ENCODE measurements around the gene NCBP3. TPM values are rescaled to one million over a fixed set of nuclear protein-coding genes. Genes with fewer than 3 reads are reported as not detected.

Gene NCBP3
- total RNA-seq, 6 experiments from 2014 or later = 22.4 to 28.6 (median 25.3) TPM

DNA sequence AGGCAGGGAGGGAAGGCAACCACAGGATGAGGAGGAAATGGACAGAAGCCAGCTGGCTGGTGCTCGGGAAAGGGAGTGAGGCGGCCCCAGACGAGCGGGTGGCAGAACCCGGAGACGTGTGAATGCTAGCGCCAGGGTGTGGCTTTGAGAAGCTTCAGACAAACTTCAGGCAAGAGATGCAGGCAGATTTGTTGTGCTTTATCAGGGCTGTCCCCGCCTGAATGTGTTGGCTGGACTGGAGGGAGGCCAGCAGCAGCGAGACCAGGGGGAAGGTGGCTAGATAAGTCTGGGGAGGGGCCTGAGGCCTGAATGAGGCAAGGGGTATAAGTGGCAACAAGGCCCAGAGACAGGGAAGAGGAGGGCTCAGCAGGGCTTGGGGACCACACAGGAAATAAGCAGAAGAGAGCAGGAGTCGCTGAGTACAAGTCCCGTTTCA lies 24.8 kb upstream of the NCBP3 start:
- TF ChIP-seq, protein P1, sequence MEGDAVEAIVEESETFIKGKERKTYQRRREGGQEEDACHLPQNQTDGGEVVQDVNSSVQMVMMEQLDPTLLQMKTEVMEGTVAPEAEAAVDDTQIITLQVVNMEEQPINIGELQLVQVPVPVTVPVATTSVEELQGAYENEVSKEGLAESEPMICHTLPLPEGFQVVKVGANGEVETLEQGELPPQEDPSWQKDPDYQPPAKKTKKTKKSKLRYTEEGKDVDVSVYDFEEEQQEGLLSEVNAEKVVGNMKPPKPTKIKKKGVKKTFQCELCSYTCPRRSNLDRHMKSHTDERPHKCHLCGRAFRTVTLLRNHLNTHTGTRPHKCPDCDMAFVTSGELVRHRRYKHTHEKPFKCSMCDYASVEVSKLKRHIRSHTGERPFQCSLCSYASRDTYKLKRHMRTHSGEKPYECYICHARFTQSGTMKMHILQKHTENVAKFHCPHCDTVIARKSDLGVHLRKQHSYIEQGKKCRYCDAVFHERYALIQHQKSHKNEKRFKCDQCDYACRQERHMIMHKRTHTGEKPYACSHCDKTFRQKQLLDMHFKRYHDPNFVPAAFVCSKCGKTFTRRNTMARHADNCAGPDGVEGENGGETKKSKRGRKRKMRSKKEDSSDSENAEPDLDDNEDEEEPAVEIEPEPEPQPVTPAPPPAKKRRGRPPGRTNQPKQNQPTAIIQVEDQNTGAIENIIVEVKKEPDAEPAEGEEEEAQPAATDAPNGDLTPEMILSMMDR (IDR thresholded peaks at IDR 0.05) = no peak
- H3K9me3 Mint-ChIP-seq = no peaks in the 10 kb centered on the region
- H3K4me3 Mint-ChIP-seq = no peak overlapping the region
- H3K36me3 Mint-ChIP-seq (ENCODE audit: low read depth) = peaks cover 28% of the 10 kb centered on the region
- no peaks in the 10 kb centered on the region; the same call in 1 of the 2 replicates for H3K4me1 Mint-ChIP-seq (ENCODE audit: low read depth)
- no peak overlapping the region; the same call in 1 of the 2 replicates for H3K27ac Mint-ChIP-seq
- no peak for DNase-seq
- peaks cover 2% of the 10 kb centered on the region for H3K27me3 Mint-ChIP-seq (ENCODE audit: insufficient read depth)

DNA sequence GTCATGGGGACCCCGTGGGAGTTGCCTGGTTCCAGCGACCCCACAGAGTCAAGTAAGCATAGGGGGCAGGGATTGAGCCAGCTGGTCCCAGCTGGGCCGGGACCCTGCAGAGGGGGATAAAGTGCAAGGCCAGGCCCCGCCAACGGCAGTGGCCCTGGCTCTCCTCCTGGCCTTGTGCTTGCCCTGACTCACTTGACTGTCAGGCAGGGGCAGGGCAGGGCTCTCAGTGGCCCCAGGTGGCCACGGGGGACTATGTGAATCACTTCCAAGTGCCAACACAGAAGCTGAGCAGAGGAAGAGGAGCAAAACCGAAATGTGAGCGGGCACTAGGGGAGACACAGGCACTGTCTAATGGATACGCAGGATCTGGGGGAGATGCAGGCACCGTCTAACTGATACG lies 21.6 kb upstream of the NCBP3 start:
- no peak overlapping the region for H3K4me3 Mint-ChIP-seq
- peaks cover 11% of the 10 kb centered on the region for H3K4me1 Mint-ChIP-seq (ENCODE audit: low read depth)
- H3K9me3 Mint-ChIP-seq = no peaks in the 10 kb centered on the region
- H3K36me3 Mint-ChIP-seq (ENCODE audit: low read depth) = 0 out of 2 replicates have a peak, but pooled peaks cover 6% of the 10 kb centered on the region
- no peak overlapping the region for H3K27ac Mint-ChIP-seq
- DNase-seq = no peak
- peaks cover 2% of the 10 kb centered on the region for H3K27me3 Mint-ChIP-seq (ENCODE audit: insufficient read depth)
- TF ChIP-seq, protein P1 (IDR thresholded peaks at IDR 0.05) = no peak

DNA sequence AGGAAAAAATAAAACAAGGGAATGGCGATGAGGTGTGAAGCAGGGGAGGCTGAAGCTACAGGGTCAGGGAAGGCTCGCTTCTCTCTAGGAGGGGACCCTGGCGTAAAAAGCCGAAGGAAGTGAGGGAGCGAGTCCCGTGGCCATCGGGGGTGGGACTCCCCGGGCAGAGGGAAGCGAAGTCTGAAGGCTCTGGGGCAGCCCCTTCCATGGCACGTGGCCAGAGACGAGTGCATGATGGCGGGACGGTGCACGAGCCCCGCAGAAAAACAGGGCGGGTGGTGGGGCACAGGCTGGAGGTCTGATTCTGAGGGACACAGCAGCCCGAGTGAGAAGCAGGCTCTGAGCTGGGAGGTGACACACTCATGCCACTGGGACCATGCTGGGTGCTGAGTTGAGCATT lies 21.1 kb upstream of the NCBP3 start:
- Mint-ChIP-seq H3K36me3 (ENCODE audit: low read depth) (0 out of 2 replicates have a peak, but pooled peaks cover 6% of the 10 kb centered on the region), H3K9me3 (no peaks in the 10 kb centered on the region), H3K27ac (no peak overlapping the region)

DNA sequence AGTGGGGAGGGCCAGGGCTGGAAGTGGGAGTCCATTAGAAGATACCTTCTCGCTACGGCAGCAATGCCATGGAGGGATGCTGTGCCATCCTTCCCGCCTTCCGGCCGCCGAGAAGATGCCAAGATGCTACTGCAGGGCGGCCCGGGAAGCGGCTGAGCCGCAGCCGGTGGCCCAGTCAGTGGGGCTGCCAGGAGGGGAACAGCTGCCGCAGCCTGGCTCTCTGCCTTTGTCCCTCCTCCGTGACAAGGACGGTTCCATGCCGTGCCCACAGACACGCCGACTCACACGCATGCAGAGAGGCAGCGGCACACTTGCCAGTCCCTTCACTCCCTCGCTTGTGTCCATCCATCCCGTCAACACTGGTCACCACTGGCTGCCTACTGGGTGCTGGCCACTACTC lies 20.2 kb upstream of the NCBP3 start:
- Mint-ChIP-seq H3K27me3 (ENCODE audit: insufficient read depth) (peaks cover 2% of the 10 kb centered on the region), H3K36me3 (ENCODE audit: low read depth) (peaks cover 8% of the 10 kb centered on the region; the same call in 1 of the 2 replicates), H3K27ac (no peak overlapping the region), H3K9me3 (no peaks in the 10 kb centered on the region), H3K4me1 (ENCODE audit: low read depth) (peaks cover 11% of the 10 kb centered on the region), H3K4me3 (no peak overlapping the region)
- DNase-seq = no peak
- TF ChIP-seq, protein P1 (IDR thresholded peaks at IDR 0.05) = no peak

More for the DNA sequence above, 21.1 kb upstream of the NCBP3 start:
- DNase-seq = no peak
- H3K4me3 Mint-ChIP-seq = no peak overlapping the region
- TF ChIP-seq, protein P1 (IDR thresholded peaks at IDR 0.05) = no peak
- H3K4me1 Mint-ChIP-seq (ENCODE audit: low read depth) = peaks cover 11% of the 10 kb centered on the region
- H3K27me3 Mint-ChIP-seq (ENCODE audit: insufficient read depth) = peaks cover 2% of the 10 kb centered on the region

DNA sequence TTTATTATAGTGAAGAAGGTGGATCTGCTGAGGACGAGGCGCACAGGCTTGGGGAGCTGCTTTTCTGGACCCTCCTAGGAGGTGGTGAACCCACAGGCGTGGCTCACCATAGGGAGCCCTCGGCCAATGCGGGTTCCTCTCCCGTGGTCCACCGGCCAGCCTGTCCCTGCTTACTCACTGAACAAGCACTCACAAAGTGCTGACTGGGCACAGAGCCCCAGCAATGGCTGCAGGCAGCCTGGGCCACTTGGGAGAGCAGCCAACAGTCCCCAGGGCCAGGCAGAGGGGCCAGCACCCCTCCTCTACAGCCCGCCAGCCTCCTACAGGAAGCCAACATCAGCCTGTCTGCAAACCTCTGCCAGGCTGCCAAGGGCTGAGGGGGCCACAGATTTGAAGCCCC lies 19.1 kb upstream of the NCBP3 start:
- Mint-ChIP-seq H3K4me3 (no peak overlapping the region), H3K4me1 (ENCODE audit: low read depth) (peaks cover 11% of the 10 kb centered on the region), H3K27ac (peak overlapping the region; percentile 78), H3K36me3 (ENCODE audit: low read depth) (peaks cover 5% of the 10 kb centered on the region; the same call in 1 of the 2 replicates), H3K9me3 (no peaks in the 10 kb centered on the region), H3K27me3 (ENCODE audit: insufficient read depth) (peaks cover 2% of the 10 kb centered on the region)
- DNase-seq = peak; percentile 75
- TF ChIP-seq, protein P1 (IDR thresholded peaks at IDR 0.05) = no peak
